NCI-H2227 treated with DMSO at 0.1 percent for 48 hours (cell line): ENCODE results near the gene TENT4B.
"Not testable (repeated sequence)": the region's sequence is repeated elsewhere in the genome, so short reads cannot be mapped to it uniquely, and the experiment has no call there.

Experiments
- DNase-seq: peaks from one replicate; lab custom pipeline; 2025; lab: John Stamatoyannopoulos, UW

Gene TENT4B

DNA sequence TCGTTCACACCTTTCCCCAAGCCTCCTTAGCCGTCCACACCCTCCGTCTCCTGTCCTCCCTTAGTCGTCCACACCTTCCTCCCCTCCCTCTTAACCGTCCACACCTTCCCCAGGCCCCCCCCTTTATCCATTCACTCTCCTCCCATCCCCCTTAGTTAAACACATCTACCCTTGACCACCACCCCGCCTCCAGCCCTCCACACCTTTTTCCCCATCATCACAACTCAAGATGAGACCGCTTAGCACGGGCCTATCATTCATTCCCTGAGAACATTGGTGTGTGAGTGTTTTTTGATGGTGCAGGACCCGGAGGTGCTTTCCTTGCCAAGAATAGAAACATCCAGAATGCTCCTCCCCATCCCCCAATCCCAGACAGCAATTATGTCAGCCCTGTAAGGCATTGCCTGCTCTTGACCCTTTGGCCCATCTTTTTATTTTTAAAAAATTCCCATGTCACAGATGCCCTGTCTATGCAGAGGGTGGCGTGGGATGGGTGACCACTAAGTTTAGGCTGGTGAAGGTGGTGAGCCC, 1.4 kb downstream of the TENT4B start:
- DNase-seq = no peak

DNA sequence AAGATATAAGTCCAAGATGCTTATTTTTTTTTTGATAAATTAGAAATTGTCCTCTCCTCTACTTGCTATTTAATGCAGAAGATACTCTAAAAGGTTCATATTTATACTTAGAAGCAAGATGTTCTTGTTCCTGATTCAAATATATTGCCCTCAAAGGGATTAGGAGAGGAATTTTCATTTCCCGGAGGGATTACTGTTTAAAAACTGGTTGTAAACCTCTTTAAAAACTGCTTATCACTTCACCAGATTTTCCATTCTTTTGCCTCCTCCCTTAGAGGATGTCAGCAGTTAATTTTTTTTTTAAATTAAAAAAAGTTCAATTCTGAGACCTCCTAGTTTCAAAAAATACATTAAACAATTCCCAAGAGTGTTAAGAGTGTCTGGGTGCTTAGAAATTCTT, 2.8 kb downstream of the TENT4B start:
- DNase-seq = no peak

DNA sequence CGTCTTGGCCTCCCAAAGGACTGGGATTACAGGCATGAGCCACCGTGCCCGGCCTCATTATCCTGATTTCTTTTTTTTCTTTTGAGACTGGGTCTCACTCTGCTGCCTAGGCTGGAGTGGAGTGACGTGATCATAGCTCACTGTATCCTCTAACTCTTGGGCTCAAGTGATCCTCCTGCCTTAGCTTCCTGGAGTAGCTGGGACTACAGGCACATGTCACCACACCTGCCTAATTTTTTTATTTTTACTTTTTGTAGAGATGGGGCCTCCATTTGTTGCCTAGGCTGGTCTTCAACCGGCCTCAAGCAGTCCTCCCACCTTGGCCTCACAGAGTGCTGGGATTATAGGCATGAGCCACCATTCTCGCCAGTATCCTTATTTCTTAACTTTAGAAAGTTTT, 3.5 kb downstream of the TENT4B start:
- no peak for DNase-seq

DNA sequence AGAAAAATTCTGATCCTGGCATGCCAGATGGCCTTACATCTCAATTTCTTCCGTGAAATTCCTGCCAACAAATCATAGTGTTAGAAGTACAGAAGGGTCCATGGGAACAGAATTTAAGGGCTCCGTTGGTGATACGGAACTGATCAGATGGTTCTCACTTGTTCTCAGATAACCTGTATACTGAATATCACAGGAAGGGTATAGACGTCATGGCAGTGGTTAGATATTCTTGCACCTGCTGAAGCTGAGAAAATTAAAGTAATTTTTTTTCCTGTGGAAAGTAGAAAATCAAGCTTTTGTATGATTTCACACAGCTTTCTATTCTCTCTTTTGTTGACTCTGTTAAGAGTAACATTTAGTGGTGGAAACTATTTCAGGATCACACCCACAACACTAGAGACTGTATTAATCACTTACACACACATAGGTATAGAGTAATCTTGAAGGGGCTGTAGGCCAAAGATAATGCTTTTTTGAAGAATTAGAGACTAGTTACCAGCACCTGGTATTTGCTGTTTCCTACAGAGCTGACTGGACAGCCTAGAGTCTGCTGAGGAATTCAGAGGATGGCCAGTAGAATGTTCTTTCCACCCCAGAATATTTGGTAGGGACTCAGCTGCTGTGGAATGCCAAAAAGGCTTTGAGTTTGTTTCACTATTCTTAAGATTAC, 7.5 kb downstream of the TENT4B start:
- DNase-seq = no peak

DNA sequence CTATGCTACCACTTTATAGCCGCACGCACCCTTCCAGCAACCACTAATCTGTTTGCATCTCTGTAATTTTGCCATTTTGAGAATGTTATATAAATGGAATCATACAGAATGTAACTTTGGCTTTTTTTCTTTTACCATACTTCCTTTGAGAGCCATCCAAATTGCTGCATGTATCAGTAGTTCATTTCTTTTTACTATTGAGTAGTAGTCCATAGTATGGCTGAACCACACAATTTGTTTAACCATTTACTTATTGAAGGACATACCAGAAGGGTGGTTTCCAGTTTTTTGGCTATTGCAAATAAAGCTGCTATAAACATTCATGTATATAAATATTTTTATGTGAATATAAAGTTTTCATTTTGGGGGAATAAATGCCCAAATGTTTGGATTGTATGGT, 8.8 kb downstream of the TENT4B start:
- no peak for DNase-seq

DNA sequence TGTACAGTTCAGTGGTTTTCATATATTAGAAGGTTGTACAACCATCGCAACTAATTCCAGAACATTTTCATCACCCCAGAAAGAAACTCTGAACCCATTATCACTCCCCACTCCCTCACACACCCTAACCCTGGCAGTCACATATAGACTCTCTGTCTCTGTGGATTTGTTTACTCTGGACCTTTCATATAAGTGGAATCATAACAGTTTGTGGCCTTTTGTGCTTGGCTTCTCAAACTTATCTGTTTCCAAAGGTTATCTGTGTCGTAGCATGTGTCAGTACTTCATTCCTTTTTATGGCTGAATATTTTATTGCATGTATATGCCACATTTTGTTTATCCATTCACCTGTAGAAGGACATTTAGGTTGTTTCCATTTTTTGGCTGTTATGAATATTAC, 12.4 kb downstream of the TENT4B start:
- DNase-seq = no peak

DNA sequence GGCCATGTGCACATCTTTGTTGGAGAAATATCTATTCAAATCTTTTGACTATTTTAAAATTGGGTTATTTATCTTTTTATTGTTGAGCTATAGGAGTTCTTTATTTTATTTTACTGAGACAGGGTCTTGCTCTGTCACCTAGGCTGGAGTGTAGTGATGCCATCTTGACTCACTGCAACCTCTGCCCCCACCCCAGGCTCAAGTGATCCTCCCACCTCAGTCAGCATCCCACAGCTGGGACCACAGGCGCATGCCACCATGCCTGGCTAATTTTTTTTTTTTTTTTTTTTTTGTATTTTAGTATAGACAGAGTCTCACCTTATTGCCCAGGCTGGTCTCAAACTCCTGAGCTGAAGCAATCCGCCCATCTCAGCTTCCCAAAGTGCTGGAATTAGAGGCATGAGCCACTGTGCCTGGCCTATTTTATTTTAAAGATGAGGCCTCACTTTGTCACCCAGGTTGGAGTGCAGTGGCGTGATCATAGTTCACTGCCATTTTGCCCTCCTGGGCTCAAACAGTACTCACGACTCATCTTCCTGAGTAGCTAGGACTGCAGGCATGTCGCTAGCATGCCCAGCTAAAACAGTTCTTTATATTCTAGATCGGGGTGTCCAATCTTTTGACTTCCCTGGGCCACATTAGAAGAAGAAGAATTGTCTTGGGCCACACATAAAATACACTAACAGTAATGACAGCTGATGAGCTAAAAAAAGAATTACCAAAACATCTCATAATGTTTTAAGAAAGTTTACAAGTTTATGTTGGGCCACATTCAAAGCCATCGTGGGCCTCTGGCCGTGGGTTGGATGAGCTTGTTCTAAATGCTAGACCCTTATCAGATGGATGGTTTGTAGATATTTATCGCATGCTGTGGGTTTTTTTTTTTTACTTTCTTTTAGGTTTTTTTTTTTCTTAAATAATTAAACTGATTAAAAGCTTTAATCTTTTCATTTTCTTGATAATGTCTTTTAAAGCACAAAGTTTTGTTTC, 13.7 kb downstream of the TENT4B start:
- no peak for DNase-seq

DNA sequence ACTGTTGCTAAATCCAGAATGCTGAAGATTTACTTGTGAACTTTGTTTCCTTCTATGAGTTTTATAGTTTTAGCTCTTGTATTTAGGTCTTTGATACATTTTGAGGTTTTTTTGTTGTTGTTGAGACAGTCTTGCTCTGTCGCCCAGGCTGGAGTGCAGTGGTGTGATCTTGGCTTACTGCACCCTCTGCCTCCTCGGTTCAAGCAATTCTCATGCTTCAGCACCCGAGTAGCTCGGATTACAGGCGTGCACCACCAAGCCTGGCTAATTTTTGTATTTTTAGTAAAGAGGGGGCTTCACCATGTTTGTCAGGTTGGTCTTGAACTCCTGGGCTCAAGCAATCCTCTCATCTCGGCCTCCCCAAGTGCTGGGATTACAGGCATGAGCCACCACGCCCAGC, 14.4 kb downstream of the TENT4B start:
- no peak for DNase-seq

DNA sequence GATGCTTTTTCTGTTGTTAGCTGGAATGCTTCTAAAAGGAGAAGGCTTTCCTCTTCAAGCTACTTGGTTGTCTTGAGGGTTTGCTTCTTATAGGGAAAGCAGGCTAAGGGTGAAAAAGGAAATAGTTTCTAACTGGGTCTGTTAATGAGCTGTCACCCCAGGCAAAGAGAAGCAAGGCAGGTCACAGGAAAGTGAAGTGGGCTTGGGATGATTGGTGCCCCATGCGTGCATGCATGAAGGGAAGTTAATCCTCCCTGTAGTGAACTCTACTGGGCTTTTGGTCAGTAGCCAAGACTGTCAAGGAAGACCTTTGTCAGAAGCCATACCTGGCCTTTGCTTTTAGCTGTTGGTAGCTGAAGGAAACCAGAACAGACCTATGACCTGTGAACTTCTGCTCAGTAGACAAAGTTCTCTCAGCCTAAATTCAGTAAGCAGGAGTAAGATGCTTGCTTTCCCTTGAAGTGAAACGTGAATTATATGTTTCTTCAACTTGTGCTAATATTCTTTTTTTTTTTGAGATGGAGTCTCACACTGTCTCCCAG, 16.5 kb downstream of the TENT4B start:
- DNase-seq = no peak

DNA sequence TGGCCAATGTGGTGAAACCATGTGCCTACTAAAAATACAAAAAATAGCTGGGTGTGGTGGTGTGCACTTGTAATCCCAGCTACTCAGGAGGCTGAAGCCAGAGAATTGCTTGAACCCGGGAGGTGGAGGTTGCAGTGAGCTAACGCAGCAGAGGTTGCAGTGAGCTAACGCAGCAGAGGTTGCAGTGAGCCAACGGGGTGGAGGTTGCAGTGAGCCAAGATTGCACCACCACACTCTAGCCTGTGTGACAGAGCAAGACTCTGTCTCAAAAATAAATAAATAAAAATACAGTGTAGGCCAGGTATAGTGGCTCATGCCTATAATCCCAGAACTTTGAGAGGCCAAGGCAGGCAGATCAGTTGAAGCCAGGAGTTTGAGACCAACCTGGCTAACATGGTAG, 18.7 kb downstream of the TENT4B start:
- DNase-seq = not testable (repeated sequence)

DNA sequence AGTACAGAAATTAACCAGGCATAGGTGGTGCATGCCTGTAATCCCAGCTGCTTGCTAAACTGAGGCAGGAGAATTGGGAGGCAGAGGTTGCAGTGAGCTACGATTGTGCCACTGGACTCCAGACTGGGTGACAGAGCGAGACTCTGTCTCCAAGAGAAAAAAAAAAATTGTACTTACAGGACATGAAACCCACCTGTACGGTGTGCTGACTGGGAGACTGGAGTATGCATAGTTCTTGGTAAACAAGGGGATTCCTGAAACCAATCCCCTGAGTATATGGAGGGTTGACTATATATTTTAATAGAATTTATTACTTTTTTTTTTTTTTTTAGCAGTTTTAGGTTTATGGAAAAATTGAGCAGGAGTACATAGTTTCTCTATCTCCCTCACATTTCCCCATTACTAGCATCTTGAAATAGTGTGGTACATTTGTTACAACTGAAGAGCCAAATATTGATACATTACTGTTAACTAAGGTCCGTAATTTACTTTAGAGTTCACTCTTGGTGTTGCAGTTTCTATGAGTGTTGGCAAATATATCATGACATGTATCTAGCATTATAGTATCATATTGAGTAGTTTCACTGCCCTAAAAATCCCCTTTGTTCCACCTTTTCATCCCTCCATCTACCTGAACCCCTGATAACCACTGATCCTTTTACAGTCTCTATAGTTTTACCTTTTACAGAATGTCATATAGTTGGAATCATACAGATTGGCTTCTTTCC, 19.3 kb downstream of the TENT4B start:
- no peak for DNase-seq

DNA sequence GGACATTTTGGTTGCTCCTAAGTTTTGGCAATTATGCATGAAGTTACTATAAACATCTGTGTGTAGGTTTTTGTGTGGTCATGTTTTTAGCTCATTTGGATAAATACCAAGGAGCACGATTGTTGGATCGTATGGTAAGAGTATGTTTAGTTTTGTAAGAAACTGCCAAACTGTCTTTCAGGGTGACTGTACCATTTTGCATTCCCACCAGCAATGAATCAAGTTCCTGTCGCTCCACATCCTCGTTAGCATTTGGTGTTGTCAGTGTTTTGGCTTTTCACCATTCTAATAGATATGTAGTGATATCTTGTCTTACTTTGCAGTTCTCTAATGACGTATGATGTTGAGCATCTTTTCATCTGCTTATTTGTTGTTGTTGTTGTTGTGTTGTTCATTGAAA, 20.2 kb downstream of the TENT4B start:
- DNase-seq = no peak

DNA sequence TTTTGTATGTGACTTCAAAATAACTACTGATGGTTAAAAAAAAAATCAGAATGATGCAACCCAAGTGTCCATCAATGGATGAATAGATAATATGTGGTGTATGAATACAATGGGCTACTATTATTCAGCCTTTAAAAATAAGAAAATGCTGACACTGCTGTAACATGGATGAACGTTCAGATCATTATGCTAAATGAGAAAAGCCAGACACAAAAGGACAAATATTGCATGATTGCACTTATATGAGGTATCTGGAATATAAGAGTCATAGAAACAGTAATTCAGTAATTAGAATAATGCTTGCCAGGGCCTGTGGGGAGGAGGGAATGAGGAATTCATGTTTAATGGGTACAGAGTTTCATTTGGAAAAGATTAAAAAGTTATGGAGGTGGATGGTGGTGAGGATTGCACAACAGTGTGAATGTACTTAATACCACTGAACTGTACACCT, 25.4 kb downstream of the TENT4B start:
- no peak for DNase-seq

DNA sequence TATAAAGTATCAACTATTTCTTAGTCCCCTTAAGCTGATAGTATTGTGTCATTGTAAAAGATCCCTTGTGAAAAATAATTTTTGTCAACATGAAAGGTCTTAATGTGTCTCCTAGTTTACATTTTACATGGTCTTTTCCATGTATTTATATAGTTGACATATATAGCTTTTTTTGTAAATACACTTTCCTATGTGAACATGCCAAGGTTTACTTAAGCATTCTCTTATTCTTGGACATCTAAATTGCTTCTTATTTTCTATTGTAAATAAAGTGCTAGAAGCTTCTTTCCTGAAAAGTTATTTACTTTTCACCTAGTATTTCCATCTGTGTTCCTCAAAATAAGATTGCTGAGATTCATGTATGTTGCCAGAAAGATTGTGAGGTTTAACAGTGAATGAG, 29.3 kb downstream of the TENT4B start:
- no peak for DNase-seq

DNA sequence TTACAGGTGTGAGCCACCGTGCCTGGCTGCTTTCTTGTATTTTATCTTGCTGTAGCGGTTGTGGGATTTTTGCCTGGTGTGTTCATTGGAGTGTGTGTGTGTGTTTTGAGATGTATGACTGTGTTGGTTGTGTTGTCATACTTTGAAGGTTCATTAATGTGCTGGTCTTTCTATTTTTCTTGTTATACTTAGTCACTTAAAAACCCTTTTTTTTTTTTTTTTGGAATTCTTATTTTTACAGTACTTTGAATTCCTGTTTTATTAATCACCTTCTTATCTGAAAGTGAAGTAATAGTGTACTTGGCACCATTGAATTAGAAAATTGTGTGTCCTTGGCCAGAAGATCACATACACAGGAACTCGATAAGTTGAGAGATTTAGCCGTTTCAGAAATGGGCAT, 30.2 kb downstream of the TENT4B start:
- DNase-seq = no peak

DNA sequence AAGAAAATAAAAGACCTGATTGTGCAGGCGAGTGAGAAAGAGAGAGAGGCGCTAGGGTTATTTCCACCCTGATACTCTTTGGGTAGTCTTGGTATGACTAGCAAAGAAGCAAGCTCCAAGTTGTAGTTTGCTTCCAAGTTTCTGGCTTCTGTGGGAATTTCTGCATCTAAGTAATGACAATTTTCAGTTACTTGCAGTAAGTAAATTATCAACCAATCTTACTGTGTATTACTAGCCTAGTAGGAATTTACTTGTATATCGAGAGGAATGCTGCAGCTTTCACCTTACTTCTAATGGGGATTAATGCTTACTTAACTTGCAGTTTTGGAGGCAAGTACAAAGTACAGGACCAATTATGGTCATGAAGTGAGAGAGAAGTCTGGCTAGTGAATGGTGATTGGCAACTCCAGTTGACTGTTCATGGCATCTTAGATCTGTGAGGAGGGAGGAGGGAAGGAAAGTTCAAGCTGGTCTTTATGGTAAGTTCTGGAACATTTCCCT, 31.9 kb downstream of the TENT4B start:
- no peak for DNase-seq

DNA sequence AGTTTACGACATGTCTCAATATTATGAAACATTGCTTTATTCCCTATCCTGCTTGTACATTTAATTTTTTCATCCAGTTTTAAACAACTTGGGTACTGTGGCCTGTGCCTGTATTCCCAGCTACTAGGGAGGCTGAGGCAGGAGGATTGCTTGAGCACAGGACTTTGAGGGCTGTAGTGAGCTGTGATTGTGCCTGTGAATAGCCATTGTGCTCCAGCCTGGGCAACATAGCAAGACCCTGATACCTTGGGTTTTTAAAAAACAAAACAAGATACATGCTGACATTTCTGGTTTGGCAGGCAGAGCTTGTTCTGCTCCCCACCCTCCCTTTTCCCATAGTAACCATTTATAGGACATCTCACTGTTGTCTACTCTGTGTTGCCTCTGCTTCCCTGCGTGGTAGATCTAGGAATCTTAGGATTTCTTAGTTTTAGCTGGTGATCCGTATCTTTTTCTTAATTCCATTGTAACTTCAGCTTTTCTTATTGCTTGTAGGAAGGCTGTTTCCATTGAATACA, 35.6 kb downstream of the TENT4B start:
- no peak for DNase-seq

DNA sequence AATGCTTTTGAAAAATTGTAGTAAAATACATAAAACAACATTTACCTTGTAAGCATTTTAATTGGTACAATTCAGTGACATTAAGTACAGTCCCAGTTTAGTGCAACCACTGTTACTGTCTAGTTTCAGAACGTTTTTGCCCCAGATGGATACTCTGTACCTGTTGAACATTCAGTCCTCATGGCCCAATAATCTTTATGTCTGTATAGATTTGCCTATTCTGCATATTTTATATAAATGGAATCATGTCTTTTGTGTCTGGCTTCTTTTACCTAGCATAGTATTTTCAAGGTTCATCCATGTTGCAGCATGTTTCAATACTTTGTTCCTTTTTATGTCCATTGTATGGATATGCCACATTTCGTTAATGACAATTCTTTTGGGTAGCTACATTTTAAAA, 37.2 kb downstream of the TENT4B start:
- no peak for DNase-seq

DNA sequence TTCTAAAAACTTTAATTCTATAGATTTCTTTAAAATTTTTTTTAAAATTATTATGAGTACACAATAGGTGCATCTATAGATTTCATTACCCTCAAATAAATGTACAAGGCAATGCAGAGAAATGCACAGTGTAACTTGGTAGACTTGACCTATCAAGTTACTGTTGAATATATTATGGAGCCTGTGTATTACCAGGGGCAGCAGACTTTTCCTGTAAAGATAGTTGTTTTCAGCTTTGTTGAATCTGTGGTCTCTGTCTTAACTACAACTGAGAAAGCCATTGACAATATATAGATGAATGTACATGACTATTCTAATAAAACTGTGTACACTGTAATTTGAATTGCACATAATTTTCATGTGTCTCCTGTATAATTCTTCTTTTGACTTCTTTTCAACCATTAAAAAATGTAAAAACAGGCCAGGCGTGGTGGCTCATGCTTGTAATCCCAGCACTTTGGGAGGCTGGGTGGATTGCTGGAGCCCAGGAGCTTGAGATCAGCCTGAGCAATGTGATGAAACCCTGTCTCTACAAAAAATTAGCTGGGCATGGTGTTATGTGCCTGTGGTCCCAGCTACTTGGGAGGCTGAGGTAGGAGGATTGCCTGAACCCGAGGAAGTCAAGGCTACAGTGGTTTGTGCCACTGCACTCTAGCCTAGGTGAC, 39.4 kb downstream of the TENT4B start:
- DNase-seq = no peak

DNA sequence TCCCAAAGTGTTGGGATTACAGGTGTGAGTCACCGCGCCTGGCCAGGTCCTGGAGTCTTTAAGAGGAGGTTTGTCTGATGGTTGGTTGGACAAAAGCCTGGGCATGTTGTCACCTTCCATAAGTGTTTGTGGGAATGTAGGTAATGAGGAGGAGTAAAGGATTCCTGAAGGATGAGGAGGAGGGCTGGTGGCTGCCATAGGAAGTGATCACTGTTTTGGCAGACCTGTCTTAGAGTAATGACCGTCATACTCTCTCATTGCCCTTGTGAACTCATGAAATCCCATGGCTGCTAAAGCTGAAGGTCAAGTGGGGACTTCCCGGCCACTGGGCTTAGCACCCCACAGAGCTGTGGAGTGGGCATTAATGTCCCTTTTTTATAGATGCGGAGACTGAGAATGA, 40.5 kb downstream of the TENT4B start:
- no peak for DNase-seq

DNA sequence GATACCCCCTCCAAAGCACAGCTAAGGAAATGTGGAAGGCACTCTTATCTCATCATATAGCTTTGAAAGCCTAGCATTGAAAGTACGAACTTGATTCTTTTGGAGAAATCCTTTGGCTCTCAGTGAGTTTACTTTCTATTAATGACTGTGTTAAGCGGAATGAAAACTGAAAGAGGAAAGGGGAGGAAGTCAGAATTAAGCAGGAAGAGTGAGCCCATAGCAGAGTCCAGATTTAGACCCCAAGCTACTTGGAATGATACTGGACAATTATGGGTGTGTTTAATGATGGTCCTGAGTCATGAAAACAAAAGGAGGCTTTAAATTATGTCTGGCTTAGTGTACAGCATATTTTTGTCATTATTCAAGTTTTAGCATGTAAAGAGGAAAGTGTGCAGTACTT, 42.2 kb downstream of the TENT4B start:
- no peak for DNase-seq
